Mesenchymal stem cell (in vitro differentiated cells and primary cell): ENCODE measurements around the gene PKD1L1.

Source experiments
- DNase-seq: peaks from one replicate; pipeline ENCODE4 v3.0.0-alpha.2; 2013
- H2AFZ ChIP-seq: one replicate; pipeline ENCODE4 v1.6.1; 2013; ENCODE audit warnings: low read depth, mild to moderate bottlenecking, control low read depth, inconsistent platforms, low read length, moderate library complexity
- H2AK5ac ChIP-seq: 2 replicates; pipeline ENCODE4 v1.6.1; 2013; ENCODE audit warnings: low read length, moderate library complexity, mild to moderate bottlenecking, inconsistent platforms; ENCODE audit not compliant: severe bottlenecking
- H2BK120ac ChIP-seq: one replicate; pipeline ENCODE4 v1.6.1; 2013; ENCODE audit warnings: low read depth, mild to moderate bottlenecking, inconsistent platforms, low read length, moderate library complexity
- H2BK12ac ChIP-seq, 2 experiments: one replicate each; pipeline ENCODE4 v1.6.1; 2013; ENCODE audit warnings: inconsistent platforms in 2 of 2, low read length in 2 of 2, mild to moderate bottlenecking in 2 of 2, moderate library complexity in 2 of 2, control low read depth in 1 of 2
- H2BK15ac ChIP-seq: one replicate; pipeline ENCODE4 v1.6.1; 2013; ENCODE audit warnings: mild to moderate bottlenecking, low read depth, inconsistent platforms; ENCODE audit not compliant: poor library complexity, severe bottlenecking
- H2BK5ac ChIP-seq: 2 replicates; pipeline ENCODE4 v1.6.1; 2013; ENCODE audit warnings: low read depth, mild to moderate bottlenecking, low read length, control low read depth, inconsistent platforms; ENCODE audit not compliant: poor library complexity, severe bottlenecking
- H3K14ac ChIP-seq, 2 experiments: one replicate each; pipeline ENCODE4 v1.6.1; 2013; ENCODE audit warnings: inconsistent platforms in 2 of 2, low read length in 2 of 2, control low read depth in 1 of 2, mild to moderate bottlenecking in 1 of 2, moderate library complexity in 1 of 2
- H3K18ac ChIP-seq, 2 experiments: one replicate each; pipeline ENCODE4 v1.6.1; 2013; ENCODE audit warnings: inconsistent platforms in 2 of 2, low read length in 2 of 2, control low read depth in 1 of 2, low read depth in 1 of 2, mild to moderate bottlenecking in 1 of 2
- H3K23ac ChIP-seq, 2 experiments: one replicate each; pipeline ENCODE4 v1.6.1; 2013; ENCODE audit warnings: inconsistent platforms in 2 of 2, low read length in 2 of 2, mild to moderate bottlenecking in 2 of 2, moderate library complexity in 2 of 2, control low read depth in 1 of 2
- H3K27ac ChIP-seq: 2 replicates; pipeline ENCODE4 v1.5.1; 2013; ENCODE audit warnings: mild to moderate bottlenecking, moderate library complexity, low read length, control low read depth, inconsistent platforms; ENCODE audit not compliant: poor library complexity, severe bottlenecking
- H3K27me3 ChIP-seq, 2 experiments: 2 replicates each; pipeline versions ENCODE4 v1.6.1 to v1.7.0; 2013; ENCODE audit warnings: low read length in 2 of 2, mild to moderate bottlenecking in 2 of 2, moderate library complexity in 2 of 2, control low read depth in 1 of 2, inconsistent platforms in 1 of 2; ENCODE audit not compliant: control insufficient read depth in 1 of 2, insufficient read depth in 1 of 2
- H3K36me3 ChIP-seq, 2 experiments: 2 replicates each; pipeline versions ENCODE4 v1.6.1 to v1.7.0; 2013; ENCODE audit warnings: low read length in 2 of 2, control low read depth in 1 of 2, inconsistent platforms in 1 of 2, low read depth in 1 of 2, mild to moderate bottlenecking in 1 of 2; ENCODE audit not compliant: insufficient read depth in 2 of 2, control insufficient read depth in 1 of 2
- H3K4ac ChIP-seq, 2 experiments: one replicate each; pipeline ENCODE4 v1.6.1; 2013; ENCODE audit warnings: inconsistent platforms in 2 of 2, low read length in 2 of 2, mild to moderate bottlenecking in 2 of 2, moderate library complexity in 2 of 2, control low read depth in 1 of 2, low read depth in 1 of 2
- H3K4me1 ChIP-seq: 2 replicates; pipeline ENCODE4 v1.6.1; 2013; ENCODE audit warnings: low read depth, low read length, control low read depth; ENCODE audit not compliant: control insufficient read depth, insufficient read depth
- H3K4me2 ChIP-seq: 2 replicates; pipeline ENCODE4 v1.6.1; 2013; ENCODE audit warnings: low read length, mild to moderate bottlenecking, inconsistent platforms; ENCODE audit not compliant: poor library complexity, severe bottlenecking
- H3K4me3 ChIP-seq, 2 experiments: 2 replicates each; pipeline versions ENCODE4 v1.5.1 to v1.7.0; 2013; ENCODE audit warnings: low read length in 2 of 2, mild to moderate bottlenecking in 2 of 2, control low read depth in 1 of 2, low read depth in 1 of 2; ENCODE audit not compliant: insufficient read depth in 1 of 2
- H3K79me1 ChIP-seq: replicated peaks from 2 replicates; pipeline ENCODE4 v1.6.1; 2013; ENCODE audit warnings: mild to moderate bottlenecking, control low read depth, low read length, inconsistent platforms; ENCODE audit not compliant: poor library complexity, severe bottlenecking
- H3K9ac ChIP-seq: 2 replicates; pipeline ENCODE4 v1.7.0; 2013; ENCODE audit warnings: mild to moderate bottlenecking, low read length, moderate library complexity
- H3K9me3 ChIP-seq: 2 replicates; pipeline ENCODE4 v1.7.0; 2013; ENCODE audit warnings: mild to moderate bottlenecking, low read length; ENCODE audit not compliant: control insufficient read depth
- H4K8ac ChIP-seq: one replicate; pipeline ENCODE4 v1.6.1; 2013; ENCODE audit warnings: inconsistent platforms, mild to moderate bottlenecking, low read length, moderate library complexity
- H4K91ac ChIP-seq: one replicate; pipeline ENCODE4 v1.6.1; 2013; ENCODE audit warnings: mild to moderate bottlenecking, low read length, inconsistent platforms
- WGBS: methylation state at CpG from one replicate; pipeline ENCODE4 v1.1.7; 2013; ENCODE audit warnings: mixed read lengths; 5-methylcytosine and 5-hydroxymethylcytosine counted together

Gene PKD1L1

DNA sequence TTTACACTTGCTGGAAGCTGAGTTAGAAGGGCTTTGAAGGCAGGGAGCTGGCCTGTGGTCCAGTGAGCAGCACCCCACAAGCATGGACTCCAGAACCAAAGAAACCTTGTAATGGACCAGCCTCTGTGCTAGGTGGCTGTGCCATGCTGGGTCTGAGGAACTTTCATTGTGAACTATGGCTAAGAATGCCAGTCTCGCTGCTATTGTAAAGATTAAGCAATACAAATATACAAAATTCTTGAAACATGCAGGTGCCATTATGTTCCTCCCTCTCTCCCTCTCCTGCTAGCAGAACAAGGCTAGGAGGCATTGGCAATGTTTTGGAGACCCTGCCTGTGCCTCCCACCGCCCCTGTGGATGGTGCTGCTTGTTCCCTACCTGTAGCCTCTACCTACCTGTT lies 105.0 kb downstream of the PKD1L1 start:
- no peak overlapping the region for H4K8ac ChIP-seq
- no peak overlapping the region for H4K91ac ChIP-seq
- peaks cover 4% of the 10 kb centered on the region for H3K4me1 ChIP-seq
- no peaks in the 10 kb centered on the region for H3K79me1 ChIP-seq
- H3K14ac ChIP-seq: no peak overlapping the region
- no peak overlapping the region for H3K23ac ChIP-seq
- no peak overlapping the region for H2AK5ac ChIP-seq
- H2AFZ ChIP-seq: no peak overlapping the region
- H3K27me3 ChIP-seq: peaks cover 4 to 31% of the 10 kb centered on the region in 2 experiments
- no peaks in the 10 kb centered on the region for H3K36me3 ChIP-seq
- H3K9me3 ChIP-seq: no peaks in the 10 kb centered on the region
- H2BK5ac ChIP-seq: no peak overlapping the region
- H3K4me2 ChIP-seq: no peak overlapping the region
- no peak overlapping the region for H3K27ac ChIP-seq
- no peak overlapping the region for H3K4me3 ChIP-seq
- H2BK15ac ChIP-seq: no peak overlapping the region
- 98% methylated on average over 2 of the region's 2 CpGs for WGBS
- no peak overlapping the region for H3K4ac ChIP-seq
- H2BK12ac ChIP-seq: peak overlapping the region in 1 of 2 experiments; percentile 12
- H3K9ac ChIP-seq: no peak overlapping the region
- H3K18ac ChIP-seq: peak overlapping the region in 1 of 2 experiments; percentile 48
- no peak overlapping the region for H2BK120ac ChIP-seq
- no peak for DNase-seq

DNA sequence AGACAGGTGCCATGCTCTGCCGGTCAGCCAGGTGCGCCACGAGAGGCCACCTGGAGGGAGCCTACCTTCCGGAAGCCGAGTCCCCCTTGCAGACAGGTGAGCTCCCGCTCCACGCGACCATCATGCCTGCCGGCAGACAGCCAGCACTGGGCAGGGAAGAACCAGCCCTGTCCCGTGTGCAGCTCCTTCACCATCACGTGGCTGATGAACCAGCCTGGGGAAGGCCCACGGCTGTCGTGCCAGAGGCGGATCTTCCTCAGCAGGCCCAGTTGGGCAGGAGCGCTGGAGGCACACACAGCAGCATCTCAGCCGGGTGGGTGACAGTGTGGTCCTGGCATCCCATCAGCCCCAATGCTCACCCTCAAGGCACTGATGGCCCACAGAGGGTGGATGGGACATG lies 108.9 kb downstream of the PKD1L1 start:
- Histone ChIP-seq H3K79me1 (no peaks in the 10 kb centered on the region), H3K14ac (no peak overlapping the region), H2BK15ac (no peak overlapping the region), H3K18ac (peak overlapping the region in 1 of 2 experiments; percentile 55), H2BK5ac (no peak overlapping the region), H3K23ac (no peak overlapping the region), H3K36me3 (no peaks in the 10 kb centered on the region), H3K9me3 (no peaks in the 10 kb centered on the region), H2BK12ac (no peak overlapping the region), H3K27me3 (peaks cover 4 to 46% of the 10 kb centered on the region in 2 experiments), H2AFZ (no peak overlapping the region), H3K4me2 (no peak overlapping the region), H4K8ac (no peak overlapping the region), H3K4ac (no peak overlapping the region), H2AK5ac (no peak overlapping the region), H3K4me3 (no peak overlapping the region), H2BK120ac (no peak overlapping the region), H3K4me1 (no peaks in the 10 kb centered on the region), H3K27ac (no peak overlapping the region), H4K91ac (peak overlapping the region; percentile 78), H3K9ac (no peak overlapping the region)
- 94% methylated on average over 15 of the region's 16 CpGs for WGBS
- DNase-seq: no peak

DNA sequence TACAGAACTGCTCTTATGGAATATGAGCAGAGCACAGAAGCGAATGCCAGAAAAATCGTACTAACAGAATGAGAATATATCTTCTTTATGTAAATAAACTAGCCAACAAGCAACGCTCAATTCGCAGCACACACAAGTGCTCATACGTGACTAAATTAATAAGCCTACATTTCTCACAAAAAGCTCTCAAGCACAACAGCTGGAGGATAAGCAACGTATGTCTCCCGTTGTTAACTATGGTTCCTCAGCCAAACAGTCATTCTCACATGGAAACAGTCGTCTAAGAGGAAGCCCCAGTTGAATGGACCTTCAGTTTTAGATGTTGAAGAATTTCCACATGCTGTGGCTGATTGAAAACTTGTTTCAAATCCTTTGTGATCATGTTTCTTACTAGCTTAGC lies 110.4 kb downstream of the PKD1L1 start:
- no peak overlapping the region for H3K4ac ChIP-seq
- H3K4me1 ChIP-seq: no peaks in the 10 kb centered on the region
- H3K4me3 ChIP-seq: no peak overlapping the region
- 93% methylated on average over 8 of the region's 8 CpGs for WGBS
- H2BK15ac ChIP-seq: no peak overlapping the region
- no peaks in the 10 kb centered on the region for H3K79me1 ChIP-seq
- no peak overlapping the region for H2AK5ac ChIP-seq
- no peaks in the 10 kb centered on the region for H3K9me3 ChIP-seq
- H2AFZ ChIP-seq: no peak overlapping the region
- H2BK5ac ChIP-seq: no peak overlapping the region
- no peak for DNase-seq
- no peak overlapping the region for H3K9ac ChIP-seq
- H2BK12ac ChIP-seq: no peak overlapping the region
- H4K8ac ChIP-seq: no peak overlapping the region
- H3K27ac ChIP-seq: no peak overlapping the region
- H3K36me3 ChIP-seq: no peaks in the 10 kb centered on the region
- peaks cover 4 to 41% of the 10 kb centered on the region in 2 experiments for H3K27me3 ChIP-seq
- H3K18ac ChIP-seq: no peak overlapping the region
- H3K23ac ChIP-seq: no peak overlapping the region
- H3K14ac ChIP-seq: no peak overlapping the region
- H2BK120ac ChIP-seq: no peak overlapping the region
- no peak overlapping the region for H4K91ac ChIP-seq
- H3K4me2 ChIP-seq: no peak overlapping the region

DNA sequence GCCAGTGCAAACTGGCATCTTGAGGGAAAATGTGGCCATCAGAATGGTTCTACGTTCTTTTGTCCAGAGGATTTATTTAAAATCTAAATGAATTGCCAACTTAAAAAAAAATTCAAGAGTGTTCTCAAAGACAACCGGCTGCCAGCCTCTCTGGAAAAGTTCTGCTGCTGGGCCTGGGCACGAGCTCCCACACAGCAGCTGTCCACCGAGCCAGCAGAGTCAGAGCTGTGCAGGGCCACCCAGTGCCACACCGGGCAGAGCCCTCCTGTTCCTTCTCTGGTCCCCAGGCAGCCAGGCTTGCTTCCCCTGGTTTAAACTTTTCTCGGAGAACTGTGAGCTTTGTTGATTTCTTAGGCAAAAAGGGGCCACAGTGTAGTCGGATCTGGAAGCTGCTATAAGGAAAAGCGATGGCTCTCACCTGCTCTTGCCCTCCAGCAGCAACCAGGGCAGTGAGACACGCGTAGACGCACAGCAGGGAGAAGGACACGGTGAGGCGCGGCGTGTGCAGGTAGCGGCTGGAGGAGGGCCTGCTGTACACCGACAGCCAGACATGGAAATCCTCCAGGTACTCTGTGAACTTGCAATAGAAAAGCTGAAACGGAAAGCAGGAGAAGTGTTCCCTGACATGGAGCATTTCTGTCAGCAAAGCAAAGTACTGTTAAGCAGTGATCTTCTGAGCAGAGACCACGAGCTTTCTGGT lies 111.6 kb downstream of the PKD1L1 start:
- 97% methylated on average over 19 of the region's 19 CpGs for WGBS
- DNase-seq: no peak
- Histone ChIP-seq H3K27ac (no peak overlapping the region), H2AFZ (no peak overlapping the region), H3K18ac (no peak overlapping the region), H4K8ac (no peak overlapping the region), H3K14ac (no peak overlapping the region), H3K36me3 (no peaks in the 10 kb centered on the region), H3K23ac (no peak overlapping the region), H3K4me1 (no peaks in the 10 kb centered on the region), H4K91ac (no peak overlapping the region), H2BK15ac (no peak overlapping the region), H3K9ac (no peak overlapping the region), H3K4ac (no peak overlapping the region), H3K9me3 (no peaks in the 10 kb centered on the region), H3K27me3 (peaks cover 0 to 40% of the 10 kb centered on the region in 2 experiments), H2BK12ac (no peak overlapping the region), H3K4me3 (no peak overlapping the region), H3K4me2 (no peak overlapping the region), H2AK5ac (no peak overlapping the region), H2BK5ac (no peak overlapping the region), H2BK120ac (no peak overlapping the region), H3K79me1 (no peaks in the 10 kb centered on the region)
